MCF 10A (cell line): Measurements from ENCODE around the gene GC. TPM values are rescaled to one million over a fixed set of nuclear protein-coding genes. Genes with fewer than 3 reads are reported as not detected.
"Not testable (repeated sequence)": the region's sequence is repeated elsewhere in the genome, so short reads cannot be mapped to it uniquely, and the experiment has no call there.

ENCODE experiments used
- BruUV-seq: library from RNA; stranded (reverse); fragments of 400-500 nt; replicated peaks from 2 replicates; lab custom pipeline; 2021; lab: Mats Ljungman, UMichigan
- CTCF ChIA-PET: fragments of 300-600 bp; sonication (Branson Sonifier 250); formaldehyde crosslinking; extraction: SDS; loops from one replicate; lab custom pipeline; 2021; ENCODE audit warnings: antibody characterized with exemption, inconsistent platforms; lab: Yijun Ruan, JAX
- POLR2A ChIA-PET: fragments of 300-600, 350-650 bp; sonication (Branson Sonifier 250); formaldehyde crosslinking; extraction: SDS; loops from one replicate; lab custom pipeline; 2020; ENCODE audit warnings: antibody characterized with exemption, inconsistent platforms; lab: Yijun Ruan, JAX
- DNase-seq: peaks from one replicate; pipeline ENCODE4 v3.0.0-alpha.2; 2018; ENCODE audit not compliant: unreplicated experiment
- H3K27ac Mint-ChIP-seq: one replicate; pipeline ENCODE4 v1.8.0; 2022; ENCODE audit warnings: mild to moderate bottlenecking, low read depth, mixed read lengths; ENCODE audit not compliant: unreplicated experiment
- H3K27me3 Mint-ChIP-seq: one replicate; pipeline ENCODE4 v1.8.0; 2022; ENCODE audit warnings: mixed read lengths; ENCODE audit not compliant: insufficient read depth, unreplicated experiment
- H3K36me3 Mint-ChIP-seq: one replicate; pipeline ENCODE4 v1.8.0; 2022; ENCODE audit warnings: mild to moderate bottlenecking, moderate library complexity, mixed read lengths; ENCODE audit not compliant: insufficient read depth, unreplicated experiment
- H3K4me1 Mint-ChIP-seq: one replicate; pipeline ENCODE4 v1.8.0; 2022; ENCODE audit warnings: mixed read lengths; ENCODE audit not compliant: insufficient read depth, unreplicated experiment
- H3K4me3 Mint-ChIP-seq: one replicate; pipeline ENCODE4 v1.8.0; 2022; ENCODE audit warnings: mild to moderate bottlenecking, moderate library complexity, mixed read lengths; ENCODE audit not compliant: unreplicated experiment
- H3K9me3 Mint-ChIP-seq: one replicate; pipeline ENCODE4 v1.8.0; 2022; ENCODE audit warnings: mixed read lengths; ENCODE audit not compliant: unreplicated experiment
- intact Hi-C: fragments of 100-400 bp; cut with micrococcal nuclease; formaldehyde crosslinking; loops from 2 replicates; pipeline ENCODE4 v1.14.1; 2022
- total RNA-seq: library from RNA; stranded (reverse); gene quantifications from 2 replicates; pipeline ENCODE4 v1.2.3, GENCODE V29; 2022
- TF ChIP-seq, protein P1 (sequence below): fragments of 200-600 bp; IDR thresholded peaks from one replicate; pipeline ENCODE4 v1.8.0; 2022; ENCODE audit warnings: antibody characterized with exemption, mild to moderate bottlenecking; ENCODE audit not compliant: unreplicated experiment

GC gene
- total RNA-seq, 1 experiment from 2014 or later: not detected

- H3K27me3 Mint-ChIP-seq: no peaks in the 10 kb centered on the region
Measured at GRCh38 chr4:71814433-71814832, 30.6 kb upstream of the GC start.

DNA sequence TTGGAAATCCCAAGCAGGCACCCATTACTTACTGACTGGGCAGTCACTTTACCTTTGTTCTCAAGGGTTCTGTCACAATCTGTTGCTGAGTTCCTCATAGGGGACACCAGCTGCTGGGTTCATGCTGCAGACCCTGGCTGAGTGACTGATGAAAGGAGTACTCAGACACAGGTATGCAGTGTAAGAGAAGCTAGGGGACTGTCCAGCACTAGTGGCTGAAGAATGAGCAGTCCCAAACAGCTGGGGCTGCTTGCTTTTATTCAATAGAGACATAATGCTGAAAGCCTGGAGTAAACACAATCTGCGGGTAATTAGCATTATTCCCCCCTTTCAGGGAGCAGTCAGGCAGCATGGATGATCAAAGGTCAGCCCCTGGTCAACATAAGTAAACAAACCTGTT, 25.9 kb upstream of the GC start:
- H3K36me3 Mint-ChIP-seq, H3K4me3 Mint-ChIP-seq, DNase-seq, CTCF ChIA-PET, POLR2A ChIA-PET, BruUV-seq, intact Hi-C loops, H3K4me1 Mint-ChIP-seq, H3K9me3 Mint-ChIP-seq, H3K27ac Mint-ChIP-seq, H3K27me3 Mint-ChIP-seq: not testable (repeated sequence)

More at GRCh38 chr4:71814433-71814832, 30.6 kb upstream of the GC start:
- no TSS peak for BruUV-seq
- ChIA-PET POLR2A (no interaction called here), CTCF (no interaction called here)
- Mint-ChIP-seq H3K27ac (no peak overlapping the region), H3K4me1 (no peaks in the 10 kb centered on the region), H3K4me3 (no peak overlapping the region), H3K9me3 (no peaks in the 10 kb centered on the region), H3K36me3 (no peaks in the 10 kb centered on the region)
- TF ChIP-seq, protein P1, sequence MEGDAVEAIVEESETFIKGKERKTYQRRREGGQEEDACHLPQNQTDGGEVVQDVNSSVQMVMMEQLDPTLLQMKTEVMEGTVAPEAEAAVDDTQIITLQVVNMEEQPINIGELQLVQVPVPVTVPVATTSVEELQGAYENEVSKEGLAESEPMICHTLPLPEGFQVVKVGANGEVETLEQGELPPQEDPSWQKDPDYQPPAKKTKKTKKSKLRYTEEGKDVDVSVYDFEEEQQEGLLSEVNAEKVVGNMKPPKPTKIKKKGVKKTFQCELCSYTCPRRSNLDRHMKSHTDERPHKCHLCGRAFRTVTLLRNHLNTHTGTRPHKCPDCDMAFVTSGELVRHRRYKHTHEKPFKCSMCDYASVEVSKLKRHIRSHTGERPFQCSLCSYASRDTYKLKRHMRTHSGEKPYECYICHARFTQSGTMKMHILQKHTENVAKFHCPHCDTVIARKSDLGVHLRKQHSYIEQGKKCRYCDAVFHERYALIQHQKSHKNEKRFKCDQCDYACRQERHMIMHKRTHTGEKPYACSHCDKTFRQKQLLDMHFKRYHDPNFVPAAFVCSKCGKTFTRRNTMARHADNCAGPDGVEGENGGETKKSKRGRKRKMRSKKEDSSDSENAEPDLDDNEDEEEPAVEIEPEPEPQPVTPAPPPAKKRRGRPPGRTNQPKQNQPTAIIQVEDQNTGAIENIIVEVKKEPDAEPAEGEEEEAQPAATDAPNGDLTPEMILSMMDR: no peak
- peak; percentile 13 for DNase-seq
- intact Hi-C loops: no loop called here

- Mint-ChIP-seq H3K9me3 (no peaks in the 10 kb centered on the region), H3K4me3 (no peak overlapping the region), H3K27ac (no peak overlapping the region), H3K36me3 (no peaks in the 10 kb centered on the region), H3K27me3 (no peaks in the 10 kb centered on the region), H3K4me1 (no peaks in the 10 kb centered on the region)
- CTCF ChIA-PET: no interaction called here
- TF ChIP-seq, protein P1: no peak
- intact Hi-C loops: no loop called here
- BruUV-seq: no TSS peak
- POLR2A ChIA-PET: no interaction called here
- DNase-seq: no peak
Measured at GRCh38 chr4:71807469-71807868, 23.6 kb upstream of the GC start.

- DNase-seq, intact Hi-C loops, H3K4me3 Mint-ChIP-seq, H3K27me3 Mint-ChIP-seq, BruUV-seq, H3K27ac Mint-ChIP-seq, H3K36me3 Mint-ChIP-seq, POLR2A ChIA-PET, H3K4me1 Mint-ChIP-seq, CTCF ChIA-PET, H3K9me3 Mint-ChIP-seq: not testable (repeated sequence)
Measured at GRCh38 chr4:71805230-71805629, 21.4 kb upstream of the GC start.

- H3K27me3 Mint-ChIP-seq, CTCF ChIA-PET, DNase-seq, H3K27ac Mint-ChIP-seq, H3K4me1 Mint-ChIP-seq, H3K9me3 Mint-ChIP-seq, H3K4me3 Mint-ChIP-seq, H3K36me3 Mint-ChIP-seq, BruUV-seq, intact Hi-C loops, POLR2A ChIA-PET: not testable (repeated sequence)
Measured at GRCh38 chr4:71804017-71804697, 20.3 kb upstream of the GC start.
